Effector memory CD4-positive, alpha-beta T cell (primary cell): ENCODE measurements around the gene A3GALT2.

Source experiments
- DNase-seq, 3 donors: peaks; one replicate each; pipeline ENCODE4 v3.0.0-alpha.2; 2020
- H3K27ac ChIP-seq: 2 replicates; pipeline ENCODE4 v1.7.0; 2013; ENCODE audit warnings: mild to moderate bottlenecking, low read length, moderate library complexity; ENCODE audit not compliant: insufficient read depth, poor library complexity, severe bottlenecking
- H3K27me3 ChIP-seq: replicated peaks from 2 replicates; pipeline ENCODE4 v1.7.0; 2013; ENCODE audit warnings: mild to moderate bottlenecking, low read length; ENCODE audit not compliant: insufficient read depth, control insufficient read depth, poor library complexity, severe bottlenecking
- H3K36me3 ChIP-seq: 2 replicates; pipeline ENCODE4 v1.7.0; 2013; ENCODE audit warnings: mild to moderate bottlenecking, low read length, moderate library complexity; ENCODE audit not compliant: control insufficient read depth, insufficient read depth
- H3K4me1 ChIP-seq: 2 replicates; pipeline ENCODE4 v1.7.0; 2013; ENCODE audit warnings: low read length, mild to moderate bottlenecking; ENCODE audit not compliant: control insufficient read depth, insufficient read depth, poor library complexity, severe bottlenecking
- H3K4me3 ChIP-seq: 2 replicates; pipeline ENCODE4 v1.7.0; 2013; ENCODE audit warnings: low read length, low read depth, mild to moderate bottlenecking; ENCODE audit not compliant: insufficient read depth, poor library complexity, severe bottlenecking
- H3K9me3 ChIP-seq: 2 replicates; pipeline ENCODE4 v1.7.0; 2013; ENCODE audit warnings: mild to moderate bottlenecking, low read length, moderate library complexity; ENCODE audit not compliant: control insufficient read depth

The A3GALT2 gene

GRCh38 chr1:33282791-33283190 is 38.1 kb downstream of the A3GALT2 start:
- Histone ChIP-seq H3K36me3 (peaks cover 50% of the 10 kb centered on the region), H3K27me3 (no peaks in the 10 kb centered on the region), H3K4me3 (no peak overlapping the region), H3K4me1 (no peaks in the 10 kb centered on the region), H3K9me3 (no peaks in the 10 kb centered on the region), H3K27ac (no peak overlapping the region)
- no peak for DNase-seq

- H3K36me3 ChIP-seq = peaks cover 54% of the 10 kb centered on the region
- H3K9me3 ChIP-seq = no peaks in the 10 kb centered on the region
- no peaks in the 10 kb centered on the region for H3K27me3 ChIP-seq
- H3K4me1 ChIP-seq = no peaks in the 10 kb centered on the region
- no peak overlapping the region for H3K4me3 ChIP-seq
- H3K27ac ChIP-seq = no peak overlapping the region
- DNase-seq = no peak
These were observed 39.2 kb downstream of the A3GALT2 start for GRCh38 chr1:33281554-33282303.

GRCh38 chr1:33280091-33280661 is 40.7 kb downstream of the A3GALT2 start:
- Histone ChIP-seq H3K27ac (no peak overlapping the region), H3K4me3 (no peak overlapping the region), H3K36me3 (peaks cover 57% of the 10 kb centered on the region), H3K4me1 (no peaks in the 10 kb centered on the region), H3K9me3 (no peaks in the 10 kb centered on the region), H3K27me3 (no peaks in the 10 kb centered on the region)
- DNase-seq = no peak

- DNase-seq = no peak
- Histone ChIP-seq H3K36me3 (peaks cover 46% of the 10 kb centered on the region), H3K4me1 (peaks cover 9% of the 10 kb centered on the region)
These were observed 43.3 kb downstream of the A3GALT2 start for GRCh38 chr1:33277488-33278084.

GRCh38 chr1:33276573-33277298 is 44.2 kb downstream of the A3GALT2 start:
- Histone ChIP-seq H3K9me3 (no peaks in the 10 kb centered on the region), H3K4me3 (no peak overlapping the region), H3K27me3 (no peaks in the 10 kb centered on the region), H3K27ac (no peak overlapping the region), H3K36me3 (peaks cover 39% of the 10 kb centered on the region), H3K4me1 (peaks cover 9% of the 10 kb centered on the region)
- no peak for DNase-seq

More at GRCh38 chr1:33277488-33278084, 43.3 kb downstream of the A3GALT2 start:
- H3K27me3 ChIP-seq = no peaks in the 10 kb centered on the region
- H3K4me3 ChIP-seq = no peak overlapping the region
- H3K9me3 ChIP-seq = no peaks in the 10 kb centered on the region
- H3K27ac ChIP-seq = no peak overlapping the region

- no peak for DNase-seq
- Histone ChIP-seq H3K4me1 (peaks cover 9% of the 10 kb centered on the region), H3K36me3 (peaks cover 31% of the 10 kb centered on the region), H3K9me3 (no peaks in the 10 kb centered on the region), H3K27me3 (no peaks in the 10 kb centered on the region), H3K4me3 (no peak overlapping the region), H3K27ac (no peak overlapping the region)
These were observed 45.0 kb downstream of the A3GALT2 start for GRCh38 chr1:33275706-33276572.

GRCh38 chr1:33275195-33275594 is 45.7 kb downstream of the A3GALT2 start:
- DNase-seq = no peak
- H3K36me3 ChIP-seq = peaks cover 23% of the 10 kb centered on the region
- no peaks in the 10 kb centered on the region for H3K27me3 ChIP-seq
- no peak overlapping the region for H3K27ac ChIP-seq
- no peaks in the 10 kb centered on the region for H3K9me3 ChIP-seq
- H3K4me1 ChIP-seq = peaks cover 9% of the 10 kb centered on the region
- H3K4me3 ChIP-seq = no peak overlapping the region

- DNase-seq = no peak
- Histone ChIP-seq H3K9me3 (no peaks in the 10 kb centered on the region), H3K4me1 (peaks cover 9% of the 10 kb centered on the region), H3K36me3 (peaks cover 22% of the 10 kb centered on the region), H3K27me3 (no peaks in the 10 kb centered on the region), H3K4me3 (no peak overlapping the region), H3K27ac (no peak overlapping the region)
These were observed 46.5 kb downstream of the A3GALT2 start for GRCh38 chr1:33274446-33274845.

- peaks cover 9% of the 10 kb centered on the region for H3K4me1 ChIP-seq
- no peaks in the 10 kb centered on the region for H3K9me3 ChIP-seq
- no peak for DNase-seq
- no peak overlapping the region for H3K27ac ChIP-seq
- H3K36me3 ChIP-seq = peaks cover 22% of the 10 kb centered on the region
- no peak overlapping the region for H3K4me3 ChIP-seq
- no peaks in the 10 kb centered on the region for H3K27me3 ChIP-seq
These were observed 46.9 kb downstream of the A3GALT2 start for GRCh38 chr1:33273961-33274371.
